Osteocyte (in vitro differentiated cells): ENCODE results near the gene CCDC85B. TPM values are rescaled to one million over a fixed set of nuclear protein-coding genes. Genes with fewer than 3 reads are reported as not detected.

Experiments used
- DNase-seq: peaks from one replicate; pipeline ENCODE4 v3.0.0; 2021; ENCODE audit warnings: mixed read lengths; ENCODE audit not compliant: unreplicated experiment; ENCODE audit errors: extremely low spot score
- H3K27ac Mint-ChIP-seq: one replicate; pipeline ENCODE4 v1.8.0; 2021; ENCODE audit warnings: mild to moderate bottlenecking, mixed read lengths; ENCODE audit not compliant: unreplicated experiment
- H3K27me3 Mint-ChIP-seq: one replicate; pipeline ENCODE4 v1.8.0; 2021; ENCODE audit warnings: mixed read lengths; ENCODE audit not compliant: unreplicated experiment
- H3K36me3 Mint-ChIP-seq: one replicate; pipeline ENCODE4 v1.8.0; 2021; ENCODE audit warnings: mixed read lengths; ENCODE audit not compliant: unreplicated experiment
- H3K4me1 Mint-ChIP-seq: one replicate; pipeline ENCODE4 v1.8.0; 2021; ENCODE audit warnings: mixed read lengths; ENCODE audit not compliant: unreplicated experiment
- H3K4me3 Mint-ChIP-seq: one replicate; pipeline ENCODE4 v1.8.0; 2021; ENCODE audit warnings: mild to moderate bottlenecking, moderate library complexity, mixed read lengths; ENCODE audit not compliant: unreplicated experiment
- H3K9me3 Mint-ChIP-seq: one replicate; pipeline ENCODE4 v1.8.0; 2021; ENCODE audit warnings: mixed read lengths; ENCODE audit not compliant: unreplicated experiment
- total RNA-seq: library from RNA; stranded (reverse); gene quantifications from 2 replicates; pipeline ENCODE4 v1.2.1, GENCODE V29; 2021
- TF ChIP-seq, protein P1 (sequence below): fragments of 200-600 bp; sonication (generic); IDR thresholded peaks from 2 replicates; pipeline ENCODE4 v1.5.0; 2021; ENCODE audit warnings: antibody characterized with exemption, mild to moderate bottlenecking, moderate library complexity

CCDC85B gene
- total RNA-seq, 1 donor from 2014 or later: 39.0 TPM

DNA sequence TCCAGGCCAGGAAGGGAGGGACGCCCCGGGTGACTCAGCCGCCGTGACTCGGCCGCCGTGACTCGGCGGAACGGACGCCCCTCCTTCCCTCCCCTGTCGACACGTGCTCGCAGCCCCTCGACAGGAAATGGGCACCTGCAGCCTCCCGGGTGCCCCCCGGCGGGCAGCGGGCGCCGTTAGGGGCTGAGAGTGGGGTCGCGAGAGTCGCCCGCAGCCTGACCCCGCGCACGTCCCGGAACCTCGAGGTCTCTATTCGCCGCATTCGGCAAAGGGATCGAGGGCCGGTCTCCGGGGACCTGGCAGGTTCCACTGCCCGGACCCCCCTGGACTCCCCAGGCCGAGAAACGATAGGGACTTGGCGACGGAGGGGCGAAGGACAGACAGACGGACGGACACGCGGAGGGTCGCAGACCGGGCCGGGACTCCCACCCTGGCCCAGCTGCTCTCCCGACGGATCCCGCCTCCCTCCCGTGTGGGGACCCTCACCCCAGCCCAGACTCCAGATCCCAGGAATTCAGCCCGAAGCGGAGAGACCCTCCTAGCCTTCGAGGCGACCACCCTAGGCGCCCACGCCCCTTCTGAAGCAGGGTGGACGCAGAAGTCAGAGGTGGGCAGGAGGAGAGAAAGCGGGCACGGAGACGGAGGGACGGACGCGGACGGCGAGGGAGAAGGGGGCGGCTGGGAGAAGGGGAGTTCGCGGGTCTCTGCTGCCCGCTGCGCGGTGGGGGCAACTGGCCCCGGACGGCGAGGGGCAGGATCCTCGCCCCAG lies 9.1 kb downstream of the CCDC85B start:
- Mint-ChIP-seq H3K4me3 (peak overlapping the region; percentile 90), H3K36me3 (peaks cover 2% of the 10 kb centered on the region), H3K4me1 (peaks cover 64% of the 10 kb centered on the region), H3K27ac (peak overlapping the region; percentile 82), H3K27me3 (no peaks in the 10 kb centered on the region), H3K9me3 (no peaks in the 10 kb centered on the region)
- DNase-seq: peak; percentile 91
- TF ChIP-seq, protein P1, sequence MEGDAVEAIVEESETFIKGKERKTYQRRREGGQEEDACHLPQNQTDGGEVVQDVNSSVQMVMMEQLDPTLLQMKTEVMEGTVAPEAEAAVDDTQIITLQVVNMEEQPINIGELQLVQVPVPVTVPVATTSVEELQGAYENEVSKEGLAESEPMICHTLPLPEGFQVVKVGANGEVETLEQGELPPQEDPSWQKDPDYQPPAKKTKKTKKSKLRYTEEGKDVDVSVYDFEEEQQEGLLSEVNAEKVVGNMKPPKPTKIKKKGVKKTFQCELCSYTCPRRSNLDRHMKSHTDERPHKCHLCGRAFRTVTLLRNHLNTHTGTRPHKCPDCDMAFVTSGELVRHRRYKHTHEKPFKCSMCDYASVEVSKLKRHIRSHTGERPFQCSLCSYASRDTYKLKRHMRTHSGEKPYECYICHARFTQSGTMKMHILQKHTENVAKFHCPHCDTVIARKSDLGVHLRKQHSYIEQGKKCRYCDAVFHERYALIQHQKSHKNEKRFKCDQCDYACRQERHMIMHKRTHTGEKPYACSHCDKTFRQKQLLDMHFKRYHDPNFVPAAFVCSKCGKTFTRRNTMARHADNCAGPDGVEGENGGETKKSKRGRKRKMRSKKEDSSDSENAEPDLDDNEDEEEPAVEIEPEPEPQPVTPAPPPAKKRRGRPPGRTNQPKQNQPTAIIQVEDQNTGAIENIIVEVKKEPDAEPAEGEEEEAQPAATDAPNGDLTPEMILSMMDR: no peak

DNA sequence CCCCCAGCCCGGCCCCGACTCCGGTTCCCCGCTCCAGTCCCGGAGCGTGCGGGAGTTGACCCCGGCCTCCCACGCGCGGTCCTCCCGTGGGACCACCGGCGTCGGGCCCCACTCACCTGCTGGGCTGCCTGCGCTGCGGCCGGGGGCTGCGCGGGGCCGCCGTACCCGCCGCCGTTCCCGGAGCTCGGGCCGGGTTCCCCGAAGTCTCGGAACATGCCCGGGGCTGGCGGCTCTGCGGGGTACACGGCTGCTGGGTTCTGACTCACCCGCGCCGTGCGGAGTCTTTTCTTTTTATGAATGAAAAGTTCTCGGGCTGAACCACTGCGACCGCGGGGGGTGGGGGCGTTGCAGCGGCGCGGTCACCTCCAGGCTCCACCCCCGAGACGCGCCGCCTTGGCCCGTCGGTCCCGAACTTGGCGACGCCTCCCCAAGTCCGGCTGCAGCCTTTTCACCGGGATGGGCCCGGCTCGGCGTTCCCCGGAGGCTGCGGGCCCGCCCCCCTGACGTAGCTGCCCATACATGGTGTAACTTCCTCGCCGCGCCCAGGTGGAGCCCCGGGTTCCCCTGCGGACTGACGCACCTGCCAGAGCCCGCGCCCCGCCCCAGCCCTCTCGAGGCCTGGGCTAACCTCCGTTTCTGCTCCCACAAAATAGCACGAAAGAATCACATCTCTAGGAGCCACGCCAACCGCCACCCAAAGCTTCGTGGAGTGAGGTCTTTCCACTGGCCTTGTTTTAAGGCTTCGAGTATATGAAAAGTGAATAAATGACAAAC lies 9.8 kb downstream of the CCDC85B start, which contains the start of gene FOSL1:
Gene FOSL1 (minus strand): TSS at position 264 of the 774 bp plus-strand sequence. CDS start 49 bp downstream, at position 215.
- Mint-ChIP-seq H3K4me3 (peak within 1 kb of the TSS; percentile 90), H3K4me1 (peaks cover 62% of the 10 kb centered on the region), H3K9me3 (no peaks in the 10 kb centered on the region), H3K27ac (peak within 1 kb of the TSS; percentile 90), H3K36me3 (no peaks in the 10 kb centered on the region), H3K27me3 (no peaks in the 10 kb centered on the region)
- peak; percentile 95 for DNase-seq
- TF ChIP-seq, protein P1: no peak

DNA sequence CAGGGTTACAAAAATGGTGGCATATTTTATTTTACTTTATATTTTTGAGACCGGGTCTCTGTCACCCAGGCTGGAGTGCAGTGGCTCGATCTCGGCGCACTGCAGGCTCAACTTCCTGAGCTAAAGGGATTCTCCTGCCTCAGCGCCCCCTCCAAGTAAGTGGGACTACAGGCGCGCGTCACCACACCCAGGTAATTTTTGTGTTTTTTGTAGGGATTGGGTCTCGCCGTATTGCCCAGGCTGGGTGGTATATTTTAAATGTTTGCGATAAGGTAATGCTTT lies 10.4 kb downstream of the CCDC85B start:
- H3K27me3 Mint-ChIP-seq: no peaks in the 10 kb centered on the region
- H3K27ac Mint-ChIP-seq: peak overlapping the region; percentile 90

DNA sequence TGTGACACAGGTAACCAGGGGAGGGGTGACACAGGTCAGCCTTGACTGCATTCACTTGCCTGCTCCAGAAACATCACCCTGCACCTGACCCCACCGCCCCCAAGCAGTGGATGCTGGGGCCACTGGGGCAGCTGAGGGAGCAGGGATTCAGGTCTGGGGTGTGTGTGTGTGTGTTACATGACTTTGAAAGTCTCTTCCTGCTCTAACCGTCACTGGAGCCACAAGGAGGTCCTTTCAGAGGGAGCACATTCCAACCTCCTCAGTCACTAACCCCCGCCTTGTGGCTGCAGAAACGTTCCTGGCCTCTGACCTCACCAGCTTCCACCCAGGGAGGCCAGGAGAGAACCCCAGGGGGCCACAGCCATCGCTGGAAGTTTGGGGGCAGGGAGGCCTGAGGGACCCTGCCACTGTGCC lies 12.6 kb downstream of the CCDC85B start:
- peak; percentile 81 for DNase-seq
- H3K4me1 Mint-ChIP-seq: peaks cover 52% of the 10 kb centered on the region
- TF ChIP-seq, protein P1: no peak
- no peak overlapping the region for H3K4me3 Mint-ChIP-seq
- peak overlapping the region; percentile 90 for H3K27ac Mint-ChIP-seq
- no peaks in the 10 kb centered on the region for H3K36me3 Mint-ChIP-seq
- no peaks in the 10 kb centered on the region for H3K27me3 Mint-ChIP-seq
- no peaks in the 10 kb centered on the region for H3K9me3 Mint-ChIP-seq

More for the DNA sequence above, 10.4 kb downstream of the CCDC85B start:
- TF ChIP-seq, protein P1: no peak
- Mint-ChIP-seq H3K4me3 (peak overlapping the region; percentile 60), H3K36me3 (no peaks in the 10 kb centered on the region), H3K4me1 (peaks cover 57% of the 10 kb centered on the region), H3K9me3 (no peaks in the 10 kb centered on the region)
- no peak for DNase-seq

DNA sequence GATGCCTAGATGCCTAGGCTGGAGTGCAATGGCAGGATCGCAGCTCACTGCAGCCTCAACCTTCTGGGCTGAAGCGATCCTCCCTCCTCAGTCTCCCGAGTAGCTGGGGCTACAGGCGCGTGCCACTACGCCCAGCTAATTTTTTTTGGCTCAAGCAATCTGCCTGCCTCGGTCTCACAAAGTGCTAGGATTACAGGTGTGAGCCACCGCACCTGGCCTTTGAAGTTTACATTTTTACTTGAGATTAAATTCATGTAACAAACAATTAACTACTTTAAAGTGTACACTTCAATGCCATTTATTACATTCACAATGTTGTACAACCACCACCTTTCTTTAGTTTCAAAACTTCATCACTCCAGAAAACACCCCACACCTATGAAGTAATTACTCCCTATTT lies 13.2 kb downstream of the CCDC85B start:
- Mint-ChIP-seq H3K27me3 (no peaks in the 10 kb centered on the region), H3K4me3 (no peak overlapping the region), H3K9me3 (no peaks in the 10 kb centered on the region), H3K4me1 (peaks cover 47% of the 10 kb centered on the region), H3K36me3 (no peaks in the 10 kb centered on the region), H3K27ac (peak overlapping the region; percentile 90)
- DNase-seq: no peak
- TF ChIP-seq, protein P1: no peak
